Gastrocnemius medialis (tissue), 4 donors: ENCODE results near the gene TRAF2.

Source experiments
- CTCF ChIP-seq, 5 experiments: fragments of 450-650 bp in 3 of 5; fragments of 200-600 bp in 2 of 5; sonication (generic) in 2 of 5; IDR thresholded peaks in 4 of 5; conservative IDR thresholded peaks in 1 of 5; 1 replicate in 4 of 5; 2 replicates in 1 of 5; pipeline ENCODE4 v1.5.1; 2016 to 2019; ENCODE audit warnings: antibody characterized with exemption in 5 of 5, mild to moderate bottlenecking in 3 of 5, moderate library complexity in 3 of 5
- POLR2A ChIP-seq, 2 donors: fragments of 450-650 bp; IDR thresholded peaks; one replicate each; pipeline ENCODE4 v1.6.1; 2017; ENCODE audit warnings: antibody characterized with exemption in 2 of 2, mild to moderate bottlenecking in 2 of 2, moderate library complexity in 2 of 2

- no peak for TF ChIP-seq CTCF (IDR thresholded peaks at IDR 0.05 in 4 of 5, conservative IDR thresholded peaks at IDR 0.05 in 1 of 5)
- no peak for TF ChIP-seq POLR2A (IDR thresholded peaks at IDR 0.05)
These were observed 27.2 kb upstream of the TRAF2 start for GRCh38 chr9:136858844-136859757.
